ENCODE results near the gene KNTC1.
"Not testable (repeated sequence)": the region's sequence is repeated elsewhere in the genome, so short reads cannot be mapped to it uniquely, and the experiment has no call there.

Gene KNTC1

GRCh38 chr12:122643207-122643805, 116.3 kb downstream of the KNTC1 start:
- Histone ChIP-seq H4K20me1 (ENCODE audit: insufficient read depth) (no peaks in the 10 kb centered on the region), H3K4me2 (no peak overlapping the region), H3K27me3 (ENCODE audit: insufficient read depth, low read depth) (no peaks in the 10 kb centered on the region), H3K27ac (no peak overlapping the region), H3K9ac (no peak overlapping the region), H2AFZ (ENCODE audit: low read depth) (no peak overlapping the region), H3K4me1 (ENCODE audit: low read depth, poor library complexity, severe bottlenecking) (no peaks in the 10 kb centered on the region), H3K79me2 (ENCODE audit: insufficient read depth, low read depth) (no peaks in the 10 kb centered on the region), H3K4me3 (IDR thresholded peaks at IDR 0.05; ENCODE audit: insufficient read depth, low read depth, low read length) (no peak overlapping the region), H3K36me3 (ENCODE audit: insufficient read depth) (no peaks in the 10 kb centered on the region)
- TF ChIP-seq, protein P1, sequence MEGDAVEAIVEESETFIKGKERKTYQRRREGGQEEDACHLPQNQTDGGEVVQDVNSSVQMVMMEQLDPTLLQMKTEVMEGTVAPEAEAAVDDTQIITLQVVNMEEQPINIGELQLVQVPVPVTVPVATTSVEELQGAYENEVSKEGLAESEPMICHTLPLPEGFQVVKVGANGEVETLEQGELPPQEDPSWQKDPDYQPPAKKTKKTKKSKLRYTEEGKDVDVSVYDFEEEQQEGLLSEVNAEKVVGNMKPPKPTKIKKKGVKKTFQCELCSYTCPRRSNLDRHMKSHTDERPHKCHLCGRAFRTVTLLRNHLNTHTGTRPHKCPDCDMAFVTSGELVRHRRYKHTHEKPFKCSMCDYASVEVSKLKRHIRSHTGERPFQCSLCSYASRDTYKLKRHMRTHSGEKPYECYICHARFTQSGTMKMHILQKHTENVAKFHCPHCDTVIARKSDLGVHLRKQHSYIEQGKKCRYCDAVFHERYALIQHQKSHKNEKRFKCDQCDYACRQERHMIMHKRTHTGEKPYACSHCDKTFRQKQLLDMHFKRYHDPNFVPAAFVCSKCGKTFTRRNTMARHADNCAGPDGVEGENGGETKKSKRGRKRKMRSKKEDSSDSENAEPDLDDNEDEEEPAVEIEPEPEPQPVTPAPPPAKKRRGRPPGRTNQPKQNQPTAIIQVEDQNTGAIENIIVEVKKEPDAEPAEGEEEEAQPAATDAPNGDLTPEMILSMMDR (conservative IDR thresholded peaks at IDR 0.05; ENCODE audit: low read depth, low read length) = no peak

DNA sequence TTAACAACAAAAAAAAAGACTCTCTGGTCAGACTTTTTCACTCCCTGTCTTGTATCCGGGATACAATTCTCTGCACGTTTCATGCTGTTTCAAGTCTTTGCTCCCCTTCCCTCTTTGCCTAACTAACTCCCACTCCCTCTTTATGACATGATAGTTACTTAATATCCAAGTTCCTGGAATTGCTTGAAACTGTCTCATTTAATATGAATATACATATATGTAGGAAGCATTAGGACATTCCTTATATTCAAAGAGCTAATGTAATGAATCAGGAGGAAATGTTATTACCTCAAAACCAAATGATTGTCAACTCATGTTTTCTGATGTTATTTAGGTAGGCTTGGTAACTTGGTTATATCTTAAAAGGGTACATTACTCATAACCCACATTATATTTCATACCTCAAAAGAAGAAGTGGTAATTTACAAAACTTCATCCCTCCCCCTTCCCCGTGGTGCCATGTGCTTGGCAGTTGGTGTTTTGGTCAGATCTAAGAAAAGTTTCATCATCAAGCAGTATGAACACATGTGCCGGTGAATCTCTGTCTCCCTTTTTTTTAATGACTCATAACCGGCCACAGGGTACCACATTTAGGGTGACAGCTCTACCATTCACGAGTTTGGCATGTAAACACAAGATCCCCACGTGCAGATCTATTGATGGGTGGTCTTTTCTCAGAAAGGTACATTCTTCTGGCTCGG, 119.6 kb downstream of the KNTC1 start:
- Histone ChIP-seq H4K20me1 (ENCODE audit: insufficient read depth) (no peaks in the 10 kb centered on the region), H3K4me3 (IDR thresholded peaks at IDR 0.05; ENCODE audit: insufficient read depth, low read depth, low read length) (no peak overlapping the region), H3K27me3 (ENCODE audit: insufficient read depth, low read depth) (no peaks in the 10 kb centered on the region), H3K79me2 (ENCODE audit: insufficient read depth, low read depth) (no peaks in the 10 kb centered on the region), H3K4me1 (ENCODE audit: low read depth, poor library complexity, severe bottlenecking) (no peaks in the 10 kb centered on the region), H2AFZ (ENCODE audit: low read depth) (no peak overlapping the region), H3K36me3 (ENCODE audit: insufficient read depth) (no peaks in the 10 kb centered on the region), H3K4me2 (no peak overlapping the region), H3K9ac (no peak overlapping the region), H3K27ac (no peak overlapping the region)
- TF ChIP-seq, protein P1 (conservative IDR thresholded peaks at IDR 0.05; ENCODE audit: low read depth, low read length) = no peak

- TF ChIP-seq, protein P1 (conservative IDR thresholded peaks at IDR 0.05; ENCODE audit: low read depth, low read length) = no peak
Observed at GRCh38 chr12:122651520-122652224, 124.6 kb downstream of the KNTC1 start.

GRCh38 chr12:122653291-122653690, 126.2 kb downstream of the KNTC1 start:
- H3K36me3 ChIP-seq (ENCODE audit: insufficient read depth); H3K27ac ChIP-seq; H2AFZ ChIP-seq (ENCODE audit: low read depth); H3K4me2 ChIP-seq; H3K4me3 ChIP-seq (IDR thresholded peaks at IDR 0.05; ENCODE audit: insufficient read depth, low read depth, low read length); H3K79me2 ChIP-seq (ENCODE audit: insufficient read depth, low read depth); H3K9ac ChIP-seq; H3K27me3 ChIP-seq (ENCODE audit: insufficient read depth, low read depth); H4K20me1 ChIP-seq (ENCODE audit: insufficient read depth); H3K4me1 ChIP-seq (ENCODE audit: low read depth, poor library complexity, severe bottlenecking): not testable (repeated sequence)

More at GRCh38 chr12:122651520-122652224, 124.6 kb downstream of the KNTC1 start:
- no peaks in the 10 kb centered on the region for H4K20me1 ChIP-seq (ENCODE audit: insufficient read depth)
- no peaks in the 10 kb centered on the region for H3K27me3 ChIP-seq (ENCODE audit: insufficient read depth, low read depth)
- H3K27ac ChIP-seq = no peak overlapping the region
- H3K36me3 ChIP-seq (ENCODE audit: insufficient read depth) = no peaks in the 10 kb centered on the region
- no peak overlapping the region for H3K4me3 ChIP-seq (IDR thresholded peaks at IDR 0.05; ENCODE audit: insufficient read depth, low read depth, low read length)
- no peaks in the 10 kb centered on the region for H3K4me1 ChIP-seq (ENCODE audit: low read depth, poor library complexity, severe bottlenecking)
- H3K9ac ChIP-seq = no peak overlapping the region
- no peak overlapping the region for H3K4me2 ChIP-seq
- H2AFZ ChIP-seq (ENCODE audit: low read depth) = no peak overlapping the region
- no peaks in the 10 kb centered on the region for H3K79me2 ChIP-seq (ENCODE audit: insufficient read depth, low read depth)

All from KMS-11 (cell line).